Smooth muscle cell (in vitro differentiated cells): Measurements from ENCODE around the gene XXYLT1. TPM values are rescaled to one million over a fixed set of nuclear protein-coding genes. Genes with fewer than 3 reads are reported as not detected.

Experiments
- DNase-seq: peaks from one replicate; lab custom pipeline; 2025; ENCODE audit not compliant: unreplicated experiment; lab: John Stamatoyannopoulos, UW
- H2AFZ ChIP-seq: fragments of 200-600 bp; sonication (generic); 2 replicates; pipeline ENCODE4 v1.6.0; 2016; ENCODE audit warnings: antibody characterized with exemption, low read depth, mild to moderate bottlenecking
- H3F3A ChIP-seq: fragments of 200-600 bp; sonication (generic); 2 replicates; pipeline ENCODE4 v1.6.0; 2017; ENCODE audit warnings: antibody characterized with exemption, low read depth
- H3K27ac ChIP-seq: fragments of 200-600 bp; sonication (generic); 2 replicates; pipeline ENCODE4 v1.5.1; 2016; ENCODE audit warnings: low read depth, mild to moderate bottlenecking
- H3K27me3 ChIP-seq: fragments of 200-600 bp; sonication (generic); 2 replicates; pipeline ENCODE4 v1.6.1; 2016; ENCODE audit warnings: low read depth, mild to moderate bottlenecking
- H3K36me3 ChIP-seq: fragments of 200-600 bp; sonication (generic); 2 replicates; pipeline ENCODE4 v1.5.1; 2016; ENCODE audit warnings: low read depth
- H3K4me1 ChIP-seq: fragments of 200-600 bp; sonication (generic); 2 replicates; pipeline ENCODE4 v1.5.1; 2016; ENCODE audit warnings: low read depth
- H3K4me2 ChIP-seq: fragments of 200-600 bp; sonication (generic); 2 replicates; pipeline ENCODE4 v1.6.0; 2016; ENCODE audit warnings: mild to moderate bottlenecking
- H3K4me3 ChIP-seq: fragments of 200-600 bp; sonication (generic); 2 replicates; pipeline ENCODE4 v1.5.1; 2016; ENCODE audit warnings: mild to moderate bottlenecking
- H3K79me2 ChIP-seq: fragments of 200-600 bp; sonication (generic); 2 replicates; pipeline ENCODE4 v1.6.0; 2016; ENCODE audit warnings: low read depth, mild to moderate bottlenecking
- H3K9ac ChIP-seq: fragments of 200-600 bp; sonication (generic); 2 replicates; pipeline ENCODE4 v1.6.0; 2016; ENCODE audit warnings: low read depth
- H3K9me3 ChIP-seq: fragments of 200-600 bp; sonication (generic); replicated peaks from 2 replicates; pipeline ENCODE4 v1.5.1; 2016; ENCODE audit warnings: low read depth
- H4K20me1 ChIP-seq: fragments of 200-600 bp; sonication (generic); 2 replicates; pipeline ENCODE4 v1.6.0; 2016; ENCODE audit warnings: low read depth
- WGBS: methylation state at CpG from one replicate; pipeline ENCODE4 v1.1.7; 2016; ENCODE audit warnings: low lambda C conversion rate; 5-methylcytosine and 5-hydroxymethylcytosine counted together
- polyA plus RNA-seq: library from polyadenylated mRNA; unstranded; fragments of >200 nt; fragmentation: Nextera tagmentation; extraction: Ambion mirVana; gene quantifications from 2 replicates; pipeline ENCODE4 v1.2.1, GENCODE V29; 2016
- total RNA-seq: library from RNA; depleted of rRNA; stranded (reverse); fragments of >200 nt; gene quantifications from 2 replicates; pipeline ENCODE4 v1.2.3, GENCODE V29; 2014
- TF ChIP-seq, protein P1 (sequence below): fragments of 200-600 bp; sonication (generic); IDR thresholded peaks from 2 replicates; pipeline ENCODE4 v1.5.1; 2017; ENCODE audit warnings: borderline replicate concordance, mild to moderate bottlenecking, antibody characterized with exemption; ENCODE audit not compliant: insufficient read depth, poor library complexity, severe bottlenecking

Gene XXYLT1
- total and polyA plus RNA-seq, 2 experiments from 2014 or later: 22.2 to 35.4 TPM

DNA sequence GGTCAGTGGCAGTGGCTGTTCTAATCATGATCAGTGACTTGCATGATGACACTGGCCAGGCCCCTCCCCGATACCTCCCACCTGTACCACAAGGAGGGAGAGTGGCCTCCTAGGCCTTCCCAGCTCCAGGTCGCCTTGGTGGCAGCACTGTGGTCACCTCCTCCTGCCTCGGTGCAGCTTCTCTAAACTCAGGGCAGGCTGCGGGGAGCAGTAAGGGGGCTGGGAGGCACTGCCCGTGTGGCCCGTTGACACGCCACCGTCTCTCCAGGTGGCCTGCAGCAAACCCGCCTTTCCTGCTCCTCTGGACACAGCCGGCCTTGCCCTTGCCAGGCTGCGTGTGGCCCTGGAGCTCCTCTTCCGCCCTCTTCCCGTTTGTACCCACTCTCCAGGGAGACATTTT, 184.1 kb downstream of the XXYLT1 start:
- DNase-seq: no peak
- TF ChIP-seq, protein P1, sequence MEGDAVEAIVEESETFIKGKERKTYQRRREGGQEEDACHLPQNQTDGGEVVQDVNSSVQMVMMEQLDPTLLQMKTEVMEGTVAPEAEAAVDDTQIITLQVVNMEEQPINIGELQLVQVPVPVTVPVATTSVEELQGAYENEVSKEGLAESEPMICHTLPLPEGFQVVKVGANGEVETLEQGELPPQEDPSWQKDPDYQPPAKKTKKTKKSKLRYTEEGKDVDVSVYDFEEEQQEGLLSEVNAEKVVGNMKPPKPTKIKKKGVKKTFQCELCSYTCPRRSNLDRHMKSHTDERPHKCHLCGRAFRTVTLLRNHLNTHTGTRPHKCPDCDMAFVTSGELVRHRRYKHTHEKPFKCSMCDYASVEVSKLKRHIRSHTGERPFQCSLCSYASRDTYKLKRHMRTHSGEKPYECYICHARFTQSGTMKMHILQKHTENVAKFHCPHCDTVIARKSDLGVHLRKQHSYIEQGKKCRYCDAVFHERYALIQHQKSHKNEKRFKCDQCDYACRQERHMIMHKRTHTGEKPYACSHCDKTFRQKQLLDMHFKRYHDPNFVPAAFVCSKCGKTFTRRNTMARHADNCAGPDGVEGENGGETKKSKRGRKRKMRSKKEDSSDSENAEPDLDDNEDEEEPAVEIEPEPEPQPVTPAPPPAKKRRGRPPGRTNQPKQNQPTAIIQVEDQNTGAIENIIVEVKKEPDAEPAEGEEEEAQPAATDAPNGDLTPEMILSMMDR: no peak
- H3K9me3 ChIP-seq: no peaks in the 10 kb centered on the region
- H3K27me3 ChIP-seq: no peaks in the 10 kb centered on the region
- peaks cover 7% of the 10 kb centered on the region for H3K4me1 ChIP-seq
- 86% methylated on average over 13 of the region's 13 CpGs for WGBS
- no peaks in the 10 kb centered on the region for H3K79me2 ChIP-seq
- no peaks in the 10 kb centered on the region for H3K36me3 ChIP-seq
- no peak overlapping the region for H3K9ac ChIP-seq
- no peaks in the 10 kb centered on the region for H3F3A ChIP-seq
- H3K4me3 ChIP-seq: no peak overlapping the region
- no peak overlapping the region for H3K27ac ChIP-seq
- H4K20me1 ChIP-seq: peaks cover 4% of the 10 kb centered on the region
- no peak overlapping the region for H3K4me2 ChIP-seq
- H2AFZ ChIP-seq: no peak overlapping the region

DNA sequence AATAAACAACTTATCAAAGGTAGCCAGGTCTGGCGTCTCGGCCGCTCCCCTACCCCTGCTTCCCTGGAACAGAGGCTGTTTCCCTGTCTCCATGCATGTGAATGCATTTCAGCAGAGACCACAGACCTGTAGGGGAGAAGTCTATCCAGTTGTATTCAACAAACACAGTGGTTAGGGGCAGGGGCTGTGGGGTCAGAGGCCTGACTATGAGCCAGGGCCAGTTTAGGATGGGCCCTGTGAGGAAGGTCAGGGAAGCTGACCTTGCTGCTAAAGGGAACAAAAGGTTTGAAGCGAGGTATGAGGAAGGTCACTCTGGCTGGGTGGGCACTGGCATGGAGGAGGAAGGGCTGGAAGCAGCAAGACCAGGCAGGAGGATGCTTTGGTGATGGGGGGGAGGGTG, 184.6 kb downstream of the XXYLT1 start:
- Histone ChIP-seq H3K4me1 (peaks cover 7% of the 10 kb centered on the region), H3K4me2 (no peak overlapping the region), H3K9me3 (no peaks in the 10 kb centered on the region), H4K20me1 (peaks cover 8% of the 10 kb centered on the region), H3K27ac (no peak overlapping the region), H3K79me2 (no peaks in the 10 kb centered on the region), H2AFZ (no peak overlapping the region), H3K9ac (no peak overlapping the region), H3F3A (no peaks in the 10 kb centered on the region), H3K4me3 (no peak overlapping the region), H3K36me3 (no peaks in the 10 kb centered on the region), H3K27me3 (no peaks in the 10 kb centered on the region)
- WGBS: 95% methylated on average over 4 of the region's 4 CpGs
- TF ChIP-seq, protein P1: no peak
- DNase-seq: no peak

DNA sequence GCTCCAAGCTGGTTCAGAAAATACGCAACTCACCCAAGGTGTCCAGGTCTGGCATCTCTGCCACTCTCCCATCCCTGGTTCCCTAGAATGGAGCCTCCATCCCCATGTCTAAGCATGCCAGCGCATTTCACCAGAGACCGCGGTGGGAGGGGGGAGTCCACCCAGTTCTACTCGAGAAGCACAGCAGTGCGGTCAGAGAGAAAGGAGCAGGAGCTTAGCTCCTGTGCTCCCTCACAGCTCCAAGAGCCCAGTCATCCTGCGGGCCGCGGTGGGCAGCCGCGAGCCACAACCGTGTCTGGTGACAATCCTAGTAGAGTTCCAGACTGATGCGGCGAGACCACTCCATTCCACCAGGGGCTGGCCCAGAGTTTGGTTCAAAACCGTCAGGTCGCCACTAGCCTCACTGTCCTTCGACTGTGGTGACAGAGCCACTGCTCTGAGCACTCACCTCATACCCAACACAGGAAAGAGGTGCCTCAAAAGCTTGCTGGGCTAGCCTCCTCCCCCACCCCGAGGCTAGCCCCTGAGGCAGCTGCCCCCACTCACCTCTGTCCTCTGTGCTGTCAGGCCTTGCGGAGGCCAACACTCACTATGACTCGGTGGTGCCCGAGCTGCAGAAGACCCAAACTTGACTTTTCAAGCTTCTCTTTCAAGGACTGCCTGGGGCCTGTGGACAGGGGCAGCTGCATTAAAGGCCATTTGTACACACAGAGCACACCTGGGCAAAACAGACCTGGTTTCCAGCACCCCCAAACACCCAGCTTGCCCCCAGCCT, 185.4 kb downstream of the XXYLT1 start:
- H3K4me1 ChIP-seq: peaks cover 7% of the 10 kb centered on the region
- TF ChIP-seq, protein P1: no peak

DNA sequence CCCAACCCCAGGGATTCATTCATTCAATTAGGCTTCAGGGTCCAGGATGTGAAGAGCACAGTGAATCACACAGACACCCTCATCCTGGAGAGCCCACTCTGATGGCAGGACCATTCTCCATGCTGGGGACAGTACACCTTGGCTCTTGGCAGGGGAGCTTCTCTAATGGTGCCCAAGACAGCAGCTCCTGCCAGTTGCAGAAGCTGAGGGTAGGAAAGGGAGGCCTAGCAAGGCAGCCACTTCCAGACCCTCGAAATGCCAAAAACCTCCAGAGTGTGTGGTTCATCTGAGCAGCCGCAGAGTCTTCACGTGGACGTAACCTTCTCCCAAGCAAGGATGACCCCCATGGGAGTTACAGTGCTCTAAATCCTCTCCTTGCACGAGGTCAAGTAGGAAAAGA, 186.2 kb downstream of the XXYLT1 start:
- H3K9ac ChIP-seq: no peak overlapping the region
- no peak overlapping the region for H2AFZ ChIP-seq
- no peaks in the 10 kb centered on the region for H3K9me3 ChIP-seq
- DNase-seq: no peak
- 96% methylated on average over 5 of the region's 5 CpGs for WGBS
- no peak overlapping the region for H3K4me3 ChIP-seq
- H3K36me3 ChIP-seq: no peaks in the 10 kb centered on the region
- no peaks in the 10 kb centered on the region for H3K79me2 ChIP-seq
- no peak overlapping the region for H3K27ac ChIP-seq
- peaks cover 12% of the 10 kb centered on the region for H3K4me1 ChIP-seq
- H3K4me2 ChIP-seq: no peak overlapping the region
- no peaks in the 10 kb centered on the region for H3K27me3 ChIP-seq
- TF ChIP-seq, protein P1: no peak
- no peaks in the 10 kb centered on the region for H3F3A ChIP-seq
- H4K20me1 ChIP-seq: peaks cover 12% of the 10 kb centered on the region

More for the DNA sequence above, 185.4 kb downstream of the XXYLT1 start:
- Histone ChIP-seq H3K9me3 (no peaks in the 10 kb centered on the region), H2AFZ (no peak overlapping the region), H4K20me1 (peaks cover 12% of the 10 kb centered on the region), H3K4me2 (no peak overlapping the region), H3K36me3 (no peaks in the 10 kb centered on the region), H3K79me2 (no peaks in the 10 kb centered on the region), H3K4me3 (no peak overlapping the region), H3K27me3 (no peaks in the 10 kb centered on the region), H3K9ac (no peak overlapping the region), H3K27ac (no peak overlapping the region), H3F3A (no peaks in the 10 kb centered on the region)
- DNase-seq: no peak
- 97% methylated on average over 21 of the region's 21 CpGs for WGBS
